ENCODE results near the gene CAPN5. TPM values are rescaled to one million over a fixed set of nuclear protein-coding genes. Genes with fewer than 3 reads are reported as not detected.

The CAPN5 gene
- total and polyA plus RNA-seq, 2 experiments from 2014 or later, result 10.2 to 32.2 TPM

DNA sequence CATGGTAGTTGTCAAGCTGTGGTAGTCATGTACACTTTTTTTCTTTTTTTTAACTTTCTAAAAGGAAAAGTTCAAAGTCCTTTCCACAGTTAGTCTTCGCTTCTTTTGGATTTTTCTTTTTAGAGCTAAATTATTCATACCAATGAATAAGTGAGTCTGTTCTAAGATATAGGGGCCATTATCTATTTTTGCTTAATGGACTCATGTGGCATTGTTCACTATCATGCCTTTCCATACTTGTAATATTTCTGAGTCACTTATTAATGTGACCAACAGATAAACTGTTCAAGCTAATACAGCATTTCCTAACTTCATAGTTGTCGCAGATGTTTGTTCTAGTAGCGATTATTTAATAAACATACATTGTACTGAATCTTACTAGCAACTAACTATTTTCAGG, 40.5 kb upstream of the CAPN5 start:
- H2AFZ ChIP-seq, result no peak overlapping the region
- H3K4me3 ChIP-seq, result no peak overlapping the region
- H3K27me3 ChIP-seq (ENCODE audit: insufficient read depth), result no peaks in the 10 kb centered on the region
- DNase-seq (ENCODE audit: low spot score), result no peak
- Mint-ChIP-seq H3K4me1 (peaks cover 21% of the 10 kb centered on the region), H3K36me3 (ENCODE audit: low read depth) (no peaks in the 10 kb centered on the region), H3K4me3 (no peak overlapping the region), H3K27ac (no peak overlapping the region), H3K27me3 (ENCODE audit: insufficient read depth, low read depth, poor library complexity) (peaks cover 3% of the 10 kb centered on the region), H3K9me3 (no peaks in the 10 kb centered on the region; the same call in 2 of the 3 replicates)
- no peaks in the 10 kb centered on the region; the same call in 1 of the 2 replicates for H4K20me1 ChIP-seq (replicated peaks; ENCODE audit: insufficient read depth)
- no peaks in the 10 kb centered on the region for H3K9me2 ChIP-seq (ENCODE audit: insufficient read depth)
- H3K79me2 ChIP-seq (replicated peaks; ENCODE audit: insufficient read depth), result no peaks in the 10 kb centered on the region
- ATAC-seq, result no peak
- peaks cover 9% of the 10 kb centered on the region for H3K4me1 ChIP-seq (ENCODE audit: insufficient read depth)
- H3K27ac ChIP-seq (ENCODE audit: low read depth), result no peak overlapping the region
- no peaks in the 10 kb centered on the region for H3F3A ChIP-seq (replicated peaks; ENCODE audit: low read depth)
- no peak for TF ChIP-seq STAT1 (IDR thresholded peaks at IDR 0.05; ENCODE audit: unreplicated experiment)
- TF ChIP-seq, protein P1, sequence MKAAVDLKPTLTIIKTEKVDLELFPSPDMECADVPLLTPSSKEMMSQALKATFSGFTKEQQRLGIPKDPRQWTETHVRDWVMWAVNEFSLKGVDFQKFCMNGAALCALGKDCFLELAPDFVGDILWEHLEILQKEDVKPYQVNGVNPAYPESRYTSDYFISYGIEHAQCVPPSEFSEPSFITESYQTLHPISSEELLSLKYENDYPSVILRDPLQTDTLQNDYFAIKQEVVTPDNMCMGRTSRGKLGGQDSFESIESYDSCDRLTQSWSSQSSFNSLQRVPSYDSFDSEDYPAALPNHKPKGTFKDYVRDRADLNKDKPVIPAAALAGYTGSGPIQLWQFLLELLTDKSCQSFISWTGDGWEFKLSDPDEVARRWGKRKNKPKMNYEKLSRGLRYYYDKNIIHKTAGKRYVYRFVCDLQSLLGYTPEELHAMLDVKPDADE (IDR thresholded peaks at IDR 0.05), result no peak
- no peak for TF ChIP-seq POLR2AphosphoS5 (IDR thresholded peaks at IDR 0.05; ENCODE audit: low read depth)
- TF ChIP-seq JUNB (IDR thresholded peaks at IDR 0.05; ENCODE audit: unreplicated experiment), result no peak
- TF ChIP-seq ZNF114 (CRISPR knock-in tag; IDR thresholded peaks at IDR 0.05), result no peak
- TF ChIP-seq, protein P2, sequence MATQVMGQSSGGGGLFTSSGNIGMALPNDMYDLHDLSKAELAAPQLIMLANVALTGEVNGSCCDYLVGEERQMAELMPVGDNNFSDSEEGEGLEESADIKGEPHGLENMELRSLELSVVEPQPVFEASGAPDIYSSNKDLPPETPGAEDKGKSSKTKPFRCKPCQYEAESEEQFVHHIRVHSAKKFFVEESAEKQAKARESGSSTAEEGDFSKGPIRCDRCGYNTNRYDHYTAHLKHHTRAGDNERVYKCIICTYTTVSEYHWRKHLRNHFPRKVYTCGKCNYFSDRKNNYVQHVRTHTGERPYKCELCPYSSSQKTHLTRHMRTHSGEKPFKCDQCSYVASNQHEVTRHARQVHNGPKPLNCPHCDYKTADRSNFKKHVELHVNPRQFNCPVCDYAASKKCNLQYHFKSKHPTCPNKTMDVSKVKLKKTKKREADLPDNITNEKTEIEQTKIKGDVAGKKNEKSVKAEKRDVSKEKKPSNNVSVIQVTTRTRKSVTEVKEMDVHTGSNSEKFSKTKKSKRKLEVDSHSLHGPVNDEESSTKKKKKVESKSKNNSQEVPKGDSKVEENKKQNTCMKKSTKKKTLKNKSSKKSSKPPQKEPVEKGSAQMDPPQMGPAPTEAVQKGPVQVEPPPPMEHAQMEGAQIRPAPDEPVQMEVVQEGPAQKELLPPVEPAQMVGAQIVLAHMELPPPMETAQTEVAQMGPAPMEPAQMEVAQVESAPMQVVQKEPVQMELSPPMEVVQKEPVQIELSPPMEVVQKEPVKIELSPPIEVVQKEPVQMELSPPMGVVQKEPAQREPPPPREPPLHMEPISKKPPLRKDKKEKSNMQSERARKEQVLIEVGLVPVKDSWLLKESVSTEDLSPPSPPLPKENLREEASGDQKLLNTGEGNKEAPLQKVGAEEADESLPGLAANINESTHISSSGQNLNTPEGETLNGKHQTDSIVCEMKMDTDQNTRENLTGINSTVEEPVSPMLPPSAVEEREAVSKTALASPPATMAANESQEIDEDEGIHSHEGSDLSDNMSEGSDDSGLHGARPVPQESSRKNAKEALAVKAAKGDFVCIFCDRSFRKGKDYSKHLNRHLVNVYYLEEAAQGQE (IDR thresholded peaks at IDR 0.05; ENCODE audit: unreplicated experiment), result no peak
- TF ChIP-seq ZNF462 (CRISPR knock-in tag; IDR thresholded peaks at IDR 0.05), result no peak
- TF ChIP-seq EZH2phosphoT487 (IDR thresholded peaks at IDR 0.05; ENCODE audit: unreplicated experiment), result no peak
- H3K36me3 ChIP-seq (ENCODE audit: insufficient read depth), result no peaks in the 10 kb centered on the region
- H3K4me2 ChIP-seq, result no peak overlapping the region

Data from GM23338 (cell line).